ENCODE data around the gene TRMT5.

Gene TRMT5

DNA sequence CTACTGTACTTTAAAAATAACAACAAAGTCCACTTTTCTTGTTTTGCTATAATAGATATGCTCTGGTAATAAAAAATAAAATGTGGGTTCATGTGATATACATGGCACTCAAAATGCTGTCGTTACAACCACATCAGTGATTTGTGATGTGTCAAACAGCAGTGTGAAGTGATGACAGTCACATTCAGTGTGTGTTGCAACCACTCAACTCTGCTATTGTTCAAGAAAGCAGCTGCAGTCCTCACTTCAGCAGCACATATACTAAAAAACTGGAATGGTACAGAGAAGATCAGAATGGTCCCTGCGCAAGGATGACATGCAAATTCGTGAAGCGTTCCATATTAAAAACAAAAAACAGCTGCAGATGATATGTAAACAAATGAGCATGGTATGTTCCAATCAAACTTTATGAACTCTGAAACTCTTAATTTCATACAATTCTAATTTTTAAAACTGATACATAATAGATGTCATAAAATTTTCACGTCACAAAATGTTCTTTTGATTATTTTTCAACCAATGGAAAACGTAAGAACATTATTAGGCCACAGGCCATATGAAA, 6.7 kb downstream of the TRMT5 start:
- no peak overlapping the region for H3K9ac ChIP-seq (ENCODE audit: low read depth, low read length)
- no peaks in the 10 kb centered on the region for H3K27me3 ChIP-seq (ENCODE audit: insufficient read depth, low read length, poor library complexity)
- TF ChIP-seq EZH2 (IDR thresholded peaks at IDR 0.05; ENCODE audit: borderline replicate concordance, low read depth, low read length, severe bottlenecking) (no peak), CTCF (IDR thresholded peaks at IDR 0.05; ENCODE audit: borderline replicate concordance, extremely low read depth, low read length, poor library complexity, severe bottlenecking) (no peak)
- H4K20me1 ChIP-seq (ENCODE audit: insufficient read depth, low read length) = no peaks in the 10 kb centered on the region
- DNase-seq (no peak), ATAC-seq (ENCODE audit: insufficient read depth, low read depth) (no peak)
- H3K9me3 ChIP-seq (ENCODE audit: insufficient read depth, low read length, severe bottlenecking) = no peaks in the 10 kb centered on the region
- H3K79me2 ChIP-seq (ENCODE audit: insufficient read depth, low read length) = no peaks in the 10 kb centered on the region
- no peak overlapping the region for H2AFZ ChIP-seq (ENCODE audit: low read depth, low read length)
- H3K4me3 ChIP-seq (ENCODE audit: low read depth in 1 of 2, low read length in 2 of 2) = no peak overlapping the region
- H3K27ac ChIP-seq (ENCODE audit: low read length) = no peak overlapping the region
- H3K4me1 ChIP-seq (ENCODE audit: insufficient read depth, low read length) = peaks cover 7% of the 10 kb centered on the region; the same call in 1 of the 2 replicates
- peaks cover 14% of the 10 kb centered on the region; the same call in 1 of the 2 replicates for H3K36me3 ChIP-seq (ENCODE audit: insufficient read depth, low read length)
- H3K4me2 ChIP-seq (ENCODE audit: insufficient read depth, low read length) = no peak overlapping the region

DNA sequence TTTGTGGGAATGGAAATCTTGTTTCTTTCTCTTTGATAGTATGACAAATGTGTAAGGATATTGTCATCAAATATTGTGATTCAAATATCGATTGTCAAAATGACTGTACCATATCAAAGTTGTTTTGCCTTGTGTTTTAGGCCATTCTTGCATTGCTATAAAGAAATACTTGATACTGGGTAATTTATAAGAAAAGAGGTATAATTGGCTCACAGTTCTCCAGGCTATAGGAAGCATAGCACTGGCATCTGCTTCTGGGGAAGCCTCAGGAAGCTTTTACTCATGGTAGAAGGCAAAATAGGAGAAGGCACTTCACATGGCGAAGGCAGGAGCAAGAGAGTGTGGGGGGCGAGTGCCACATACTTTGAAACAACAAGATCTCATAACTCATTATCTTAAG, 7.8 kb downstream of the TRMT5 start:
- ATAC-seq (ENCODE audit: insufficient read depth, low read depth) = no peak
- TF ChIP-seq CTCF (IDR thresholded peaks at IDR 0.05; ENCODE audit: borderline replicate concordance, extremely low read depth, low read length, poor library complexity, severe bottlenecking) (no peak), EZH2 (IDR thresholded peaks at IDR 0.05; ENCODE audit: borderline replicate concordance, low read depth, low read length, severe bottlenecking) (no peak)
- no peak overlapping the region for H3K4me3 ChIP-seq (ENCODE audit: low read depth in 1 of 2, low read length in 2 of 2)

GRCh38 chr14:60972295-60972694, 8.6 kb downstream of the TRMT5 start:
- Histone ChIP-seq H3K27me3 (ENCODE audit: insufficient read depth, low read length, poor library complexity) (no peaks in the 10 kb centered on the region), H3K4me2 (ENCODE audit: insufficient read depth, low read length) (no peak overlapping the region), H2AFZ (ENCODE audit: low read depth, low read length) (no peak overlapping the region), H3K27ac (ENCODE audit: low read length) (no peak overlapping the region), H3K4me1 (ENCODE audit: insufficient read depth, low read length) (no peaks in the 10 kb centered on the region), H3K4me3 (ENCODE audit: low read depth in 1 of 2, low read length in 2 of 2) (no peak overlapping the region), H3K36me3 (ENCODE audit: insufficient read depth, low read length) (peaks cover 14% of the 10 kb centered on the region; the same call in 1 of the 2 replicates), H3K79me2 (ENCODE audit: insufficient read depth, low read length) (no peaks in the 10 kb centered on the region), H3K9ac (ENCODE audit: low read depth, low read length) (no peak overlapping the region), H4K20me1 (ENCODE audit: insufficient read depth, low read length) (no peaks in the 10 kb centered on the region), H3K9me3 (ENCODE audit: insufficient read depth, low read length, severe bottlenecking) (no peaks in the 10 kb centered on the region)
- DNase-seq (no peak), ATAC-seq (ENCODE audit: insufficient read depth, low read depth) (no peak)
- no peak for TF ChIP-seq CTCF (IDR thresholded peaks at IDR 0.05; ENCODE audit: borderline replicate concordance, extremely low read depth, low read length, poor library complexity, severe bottlenecking)
- TF ChIP-seq EZH2 (IDR thresholded peaks at IDR 0.05; ENCODE audit: borderline replicate concordance, low read depth, low read length, severe bottlenecking) = no peak

More for the DNA sequence above, 7.8 kb downstream of the TRMT5 start:
- no peak overlapping the region for H3K4me2 ChIP-seq (ENCODE audit: insufficient read depth, low read length)
- no peak overlapping the region for H3K9ac ChIP-seq (ENCODE audit: low read depth, low read length)
- no peak overlapping the region for H3K27ac ChIP-seq (ENCODE audit: low read length)
- DNase-seq = no peak
- no peaks in the 10 kb centered on the region for H4K20me1 ChIP-seq (ENCODE audit: insufficient read depth, low read length)
- no peaks in the 10 kb centered on the region; the same call in 1 of the 2 replicates for H3K4me1 ChIP-seq (ENCODE audit: insufficient read depth, low read length)
- no peaks in the 10 kb centered on the region for H3K79me2 ChIP-seq (ENCODE audit: insufficient read depth, low read length)
- H2AFZ ChIP-seq (ENCODE audit: low read depth, low read length) = no peak overlapping the region
- no peaks in the 10 kb centered on the region for H3K9me3 ChIP-seq (ENCODE audit: insufficient read depth, low read length, severe bottlenecking)
- peaks cover 14% of the 10 kb centered on the region; the same call in 1 of the 2 replicates for H3K36me3 ChIP-seq (ENCODE audit: insufficient read depth, low read length)
- H3K27me3 ChIP-seq (ENCODE audit: insufficient read depth, low read length, poor library complexity) = no peaks in the 10 kb centered on the region

Measured in DND-41 (cell line).